CD4-positive, alpha-beta T cell treated with Interleukin-6 for 4 hours (primary cell): ENCODE results near the gene MIEF2.
"Not testable (repeated sequence)": the region's sequence is repeated elsewhere in the genome, so short reads cannot be mapped to it uniquely, and the experiment has no call there.

ENCODE experiments used
- DNase-seq: peaks from one replicate; pipeline ENCODE4 v3.0.0-alpha.2; 2020; ENCODE audit warnings: mixed read lengths

MIEF2 gene

DNA sequence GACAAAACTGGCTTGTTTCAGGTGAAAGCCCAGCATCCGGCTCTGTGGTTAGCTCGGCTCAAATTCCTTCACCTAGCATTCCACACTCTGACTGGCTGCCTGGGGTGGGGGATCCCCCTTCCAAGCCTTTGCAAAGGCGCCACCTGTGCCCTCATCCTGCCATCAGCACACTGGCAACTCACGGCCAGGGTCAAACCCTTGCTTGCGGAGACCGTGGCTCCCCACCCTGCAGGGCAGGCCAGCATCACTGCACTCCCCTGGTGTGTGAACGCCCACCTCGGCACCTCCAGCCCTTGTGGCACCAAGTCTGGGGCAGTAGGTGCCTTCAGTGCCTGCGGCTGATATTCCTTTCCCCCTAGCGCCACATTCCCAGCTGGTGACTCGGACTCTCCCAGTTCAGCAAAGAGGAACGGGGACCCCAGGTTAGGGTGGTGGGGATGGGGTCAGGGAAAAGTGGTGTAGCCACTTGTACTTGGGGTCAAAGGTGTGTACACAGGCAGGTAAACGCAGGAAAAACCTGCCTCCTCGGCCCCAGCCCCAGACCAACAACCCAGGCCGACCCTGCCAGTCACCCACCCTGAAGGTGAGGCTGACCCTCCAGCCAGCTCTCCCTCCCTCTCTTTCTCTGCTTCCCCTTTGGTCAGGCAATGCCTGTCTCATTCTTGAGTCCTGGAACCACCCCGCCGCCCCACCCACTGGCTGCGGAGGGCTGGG is 3.0 kb upstream of the MIEF2 start:
- DNase-seq: peak; percentile 26

DNA sequence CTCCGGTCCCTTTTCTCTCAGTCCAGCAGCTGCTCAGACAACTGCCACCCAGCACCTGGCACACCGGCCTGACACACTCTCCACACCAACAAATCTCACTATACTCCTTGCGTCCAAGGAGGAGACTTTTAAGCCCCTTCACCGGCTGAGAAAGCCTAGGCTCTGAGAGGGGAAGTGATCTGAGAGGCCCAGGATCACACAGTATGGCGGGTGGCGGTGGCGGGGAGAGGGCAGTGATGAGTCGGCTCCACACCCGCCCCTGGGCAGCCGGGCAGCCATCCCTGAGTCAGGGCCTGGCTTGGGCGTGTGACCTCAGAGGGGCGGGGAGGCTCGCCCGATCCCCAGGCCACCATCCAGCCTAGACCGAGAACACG is 2.5 kb upstream of the MIEF2 start:
- DNase-seq: peak; percentile 56

DNA sequence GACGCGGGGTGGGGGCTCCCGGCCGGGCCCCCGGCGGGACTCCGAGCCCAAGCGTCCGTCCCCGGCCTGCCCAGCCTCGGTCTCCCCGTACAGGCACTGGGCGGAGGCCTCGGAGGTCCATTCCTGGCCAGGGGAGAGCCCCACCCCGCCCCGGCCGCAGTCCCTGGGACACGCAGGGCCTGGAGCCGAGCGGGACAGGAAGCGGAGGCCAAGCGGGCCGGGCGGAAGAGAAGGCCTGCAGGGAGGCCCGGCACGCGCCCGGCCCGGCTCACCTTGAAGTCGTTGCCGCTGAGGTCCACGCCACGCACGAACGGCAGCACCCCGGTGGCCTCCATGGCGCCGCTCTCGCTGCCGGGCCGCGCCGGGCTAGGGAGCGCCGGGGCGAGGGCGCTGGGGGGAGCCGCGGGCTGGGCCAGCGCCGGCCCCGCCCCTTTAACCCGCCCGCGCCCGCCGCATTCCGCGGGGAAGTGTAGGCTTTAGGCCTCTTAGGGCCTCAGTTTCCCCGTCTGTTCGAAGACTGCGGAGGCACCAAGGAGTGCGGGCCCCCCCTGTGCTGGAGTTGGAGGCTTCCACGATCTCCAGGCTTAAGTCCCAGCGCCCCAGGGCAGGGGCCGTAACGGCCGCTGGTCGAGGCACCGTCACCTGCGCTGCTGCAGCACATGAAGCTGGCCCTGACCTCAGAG is 2.0 kb upstream of the MIEF2 start, which contains the start of gene FLII:
TSS of gene FLII (minus strand) at position 383 of the 683 bp plus-strand sequence. CDS start at position 335, 48 bp downstream.
- peak; percentile 65 for DNase-seq

DNA sequence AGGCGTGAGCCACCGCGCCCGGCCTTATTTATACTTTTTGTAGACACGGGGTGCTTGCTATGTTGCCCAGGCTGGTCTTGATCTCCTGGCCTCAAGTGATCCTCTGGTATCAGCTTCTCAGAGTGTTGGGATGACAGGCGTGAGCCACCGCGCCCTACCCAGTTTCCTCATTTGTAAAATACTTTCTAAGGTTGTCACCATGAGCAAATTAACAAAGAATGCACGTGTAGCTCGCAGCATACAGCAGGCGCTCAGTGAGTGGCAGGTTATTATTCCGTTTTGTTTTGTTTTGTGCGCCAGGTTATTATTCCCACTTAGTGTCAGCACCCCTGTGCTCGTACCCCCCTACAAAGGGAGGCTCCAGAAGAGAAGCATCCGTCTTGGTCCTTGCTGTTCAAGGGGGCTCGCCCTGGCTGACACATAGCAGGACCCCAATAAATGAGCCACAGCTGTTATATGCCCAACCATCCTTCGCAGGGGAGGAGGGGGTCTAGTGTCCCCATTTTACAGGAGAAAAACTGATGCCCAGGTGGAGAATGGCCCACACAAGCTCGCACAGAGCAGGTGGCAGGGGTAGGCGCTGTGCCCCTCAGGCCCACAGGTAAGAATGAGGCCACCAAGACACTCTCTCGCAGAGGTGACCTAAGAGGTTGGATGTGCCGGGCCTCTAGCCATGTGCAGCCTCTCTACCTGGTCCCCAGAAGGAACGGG is 686 bp upstream of the MIEF2 start:
- DNase-seq: no peak

DNA sequence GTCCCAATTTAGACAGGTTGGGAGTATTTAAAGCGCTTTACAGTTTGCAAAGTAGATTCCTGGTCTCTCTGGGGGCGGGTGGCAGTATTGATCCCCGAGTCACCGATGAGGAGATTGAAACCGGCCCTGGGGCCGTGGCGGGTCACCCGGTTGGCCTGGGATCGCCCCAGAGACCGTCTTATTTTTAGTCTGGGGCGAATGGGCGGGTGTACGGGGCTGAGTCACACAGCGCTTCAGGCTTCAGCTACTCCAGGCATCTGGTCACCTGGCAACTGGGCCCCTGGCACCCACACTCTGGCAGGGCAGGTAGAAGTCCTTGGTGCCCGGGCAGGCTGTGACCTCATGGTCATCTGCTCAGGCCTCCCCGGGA is 669 bp downstream of the MIEF2 start:
- peak; percentile 43 for DNase-seq

DNA sequence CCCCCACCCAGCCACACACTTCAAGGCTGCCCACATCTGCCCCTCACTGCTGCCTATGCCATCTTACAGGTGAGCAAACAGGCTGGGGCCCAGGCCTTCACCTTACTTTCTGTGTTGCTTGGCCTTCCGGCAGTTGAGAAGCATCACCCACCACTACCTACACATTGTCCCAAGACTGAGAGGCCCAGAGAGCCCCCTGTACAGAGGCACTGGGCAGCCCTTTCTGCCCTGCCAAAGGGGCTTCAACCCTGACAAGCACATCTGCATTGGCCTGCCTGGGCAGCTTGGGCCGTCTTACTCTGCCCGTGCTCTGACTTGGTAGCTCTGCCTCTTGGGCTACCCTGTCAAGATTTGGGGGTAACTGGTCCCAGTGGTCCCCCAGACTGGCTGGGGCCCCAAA is 1.2 kb downstream of the MIEF2 start:
- no peak for DNase-seq

DNA sequence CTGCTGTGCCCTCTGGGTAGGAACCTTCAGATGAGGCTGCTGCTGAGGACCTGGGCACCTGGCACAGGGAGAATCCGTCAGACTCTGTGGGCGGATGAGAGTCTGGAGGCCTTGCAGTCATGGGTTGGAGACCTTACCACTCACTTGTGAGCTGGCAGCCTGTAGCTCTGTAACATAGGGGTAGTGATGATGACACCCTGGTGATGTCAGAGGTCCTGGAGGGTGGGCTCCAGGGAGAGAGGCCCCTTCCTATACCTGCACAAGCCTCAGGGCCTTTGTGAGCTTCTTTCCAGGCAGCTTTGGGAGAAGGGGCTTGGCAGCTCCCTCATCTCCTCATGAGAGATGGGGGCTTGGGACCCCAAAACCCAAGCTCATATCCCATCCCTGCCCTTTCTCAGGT is 1.6 kb downstream of the MIEF2 start:
- no peak for DNase-seq

DNA sequence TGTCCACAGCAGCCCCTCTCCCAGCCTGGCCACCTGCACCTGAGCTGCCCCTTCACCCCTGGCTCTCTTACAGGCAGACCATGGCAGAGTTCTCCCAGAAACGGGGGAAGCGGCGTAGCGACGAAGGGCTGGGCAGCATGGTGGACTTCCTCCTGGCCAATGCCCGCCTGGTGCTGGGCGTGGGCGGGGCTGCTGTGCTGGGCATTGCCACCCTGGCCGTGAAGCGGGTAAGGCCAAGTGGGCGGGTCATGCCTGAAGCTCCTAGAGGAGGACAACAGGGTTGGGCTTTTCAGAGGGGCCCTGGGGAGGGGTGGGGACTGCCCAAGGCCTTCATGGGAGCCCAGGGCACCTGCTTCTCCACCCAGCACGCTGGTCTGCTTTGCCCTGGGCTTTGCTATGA is 2.2 kb downstream of the MIEF2 start:
- no peak for DNase-seq

DNA sequence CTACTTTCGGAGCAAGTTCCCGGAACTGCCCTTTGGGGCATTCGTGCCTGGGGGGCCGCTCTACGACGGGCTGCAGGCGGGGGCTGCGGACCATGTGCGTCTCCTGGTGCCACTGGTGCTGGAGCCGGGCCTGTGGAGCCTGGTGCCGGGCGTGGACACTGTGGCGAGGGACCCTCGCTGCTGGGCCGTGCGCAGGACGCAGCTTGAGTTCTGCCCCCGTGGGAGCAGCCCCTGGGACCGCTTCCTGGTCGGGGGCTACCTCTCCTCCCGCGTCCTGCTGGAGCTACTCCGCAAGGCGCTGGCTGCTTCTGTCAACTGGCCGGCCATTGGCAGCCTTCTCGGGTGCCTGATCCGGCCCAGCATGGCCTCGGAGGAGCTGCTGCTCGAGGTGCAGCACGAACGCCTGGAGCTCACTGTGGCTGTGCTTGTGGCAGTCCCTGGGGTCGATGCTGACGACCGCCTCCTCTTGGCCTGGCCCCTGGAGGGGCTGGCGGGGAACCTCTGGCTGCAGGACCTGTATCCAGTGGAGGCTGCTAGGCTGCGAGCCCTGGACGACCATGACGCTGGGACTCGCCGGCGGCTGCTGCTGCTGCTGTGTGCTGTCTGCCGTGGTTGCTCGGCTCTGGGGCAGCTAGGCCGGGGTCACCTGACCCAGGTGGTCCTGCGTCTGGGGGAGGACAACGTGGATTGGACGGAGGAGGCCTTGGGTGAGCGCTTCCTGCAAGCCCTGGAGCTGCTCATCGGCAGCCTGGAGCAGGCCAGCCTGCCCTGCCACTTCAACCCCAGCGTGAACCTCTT is 3.6 kb downstream of the MIEF2 start:
- no peak for DNase-seq

DNA sequence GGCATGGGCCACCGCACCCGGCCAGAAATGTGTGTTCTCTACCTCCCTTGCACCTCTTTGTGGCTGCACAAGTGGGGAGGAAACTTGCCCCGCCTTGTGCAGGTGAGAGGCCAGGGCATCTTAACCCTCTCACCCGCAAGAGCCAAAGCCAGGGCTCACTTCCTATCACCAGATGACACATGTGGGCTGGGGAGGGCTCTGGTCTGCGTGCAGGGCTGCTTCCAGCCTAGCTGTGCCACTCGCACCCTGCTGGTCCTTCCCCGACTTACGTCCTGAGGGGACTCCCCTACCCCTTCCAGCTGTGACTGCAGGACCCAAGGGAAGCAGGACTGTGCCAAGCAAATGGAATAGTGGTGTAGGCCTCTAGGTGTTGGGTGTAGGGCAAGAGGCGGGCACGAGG is 6.9 kb downstream of the MIEF2 start:
- DNase-seq: no peak

DNA sequence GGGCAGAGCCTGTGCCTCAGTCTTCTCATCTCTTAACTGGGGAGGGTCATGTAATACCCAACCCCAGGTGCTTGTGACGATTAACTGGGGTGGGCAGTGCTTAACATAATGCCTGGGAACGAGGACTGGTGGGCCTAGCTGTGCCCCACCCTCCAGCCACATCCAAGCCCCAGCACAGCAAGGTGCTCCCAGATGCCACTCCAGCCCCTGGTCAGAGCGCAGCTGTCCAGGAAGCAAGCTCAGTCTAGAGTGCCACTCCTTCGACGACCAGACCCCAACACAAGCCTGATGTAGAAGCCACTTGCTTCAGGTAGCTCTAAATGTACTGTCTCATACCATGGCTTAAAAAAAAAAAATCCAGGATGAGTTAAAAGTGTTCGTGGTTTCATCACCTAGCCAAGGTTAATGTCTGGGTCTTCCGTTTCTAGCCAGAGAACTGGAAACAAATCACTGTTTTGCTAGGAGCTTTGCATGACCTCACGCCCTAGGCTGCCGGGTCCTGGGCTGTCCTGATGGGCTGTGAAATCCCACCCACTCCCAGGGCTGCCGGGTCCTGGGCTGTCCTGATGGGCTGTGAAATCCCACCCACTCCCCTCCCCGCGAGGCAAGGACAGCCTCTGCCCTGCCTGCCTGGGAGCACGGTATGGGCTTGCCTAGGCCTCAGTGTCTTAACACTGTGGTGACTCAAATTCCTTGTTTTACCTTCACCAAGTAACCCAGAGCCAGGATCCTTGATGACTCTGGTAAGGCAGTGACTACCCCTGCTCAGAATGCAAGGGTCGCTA is 7.7 kb downstream of the MIEF2 start:
- no peak for DNase-seq

DNA sequence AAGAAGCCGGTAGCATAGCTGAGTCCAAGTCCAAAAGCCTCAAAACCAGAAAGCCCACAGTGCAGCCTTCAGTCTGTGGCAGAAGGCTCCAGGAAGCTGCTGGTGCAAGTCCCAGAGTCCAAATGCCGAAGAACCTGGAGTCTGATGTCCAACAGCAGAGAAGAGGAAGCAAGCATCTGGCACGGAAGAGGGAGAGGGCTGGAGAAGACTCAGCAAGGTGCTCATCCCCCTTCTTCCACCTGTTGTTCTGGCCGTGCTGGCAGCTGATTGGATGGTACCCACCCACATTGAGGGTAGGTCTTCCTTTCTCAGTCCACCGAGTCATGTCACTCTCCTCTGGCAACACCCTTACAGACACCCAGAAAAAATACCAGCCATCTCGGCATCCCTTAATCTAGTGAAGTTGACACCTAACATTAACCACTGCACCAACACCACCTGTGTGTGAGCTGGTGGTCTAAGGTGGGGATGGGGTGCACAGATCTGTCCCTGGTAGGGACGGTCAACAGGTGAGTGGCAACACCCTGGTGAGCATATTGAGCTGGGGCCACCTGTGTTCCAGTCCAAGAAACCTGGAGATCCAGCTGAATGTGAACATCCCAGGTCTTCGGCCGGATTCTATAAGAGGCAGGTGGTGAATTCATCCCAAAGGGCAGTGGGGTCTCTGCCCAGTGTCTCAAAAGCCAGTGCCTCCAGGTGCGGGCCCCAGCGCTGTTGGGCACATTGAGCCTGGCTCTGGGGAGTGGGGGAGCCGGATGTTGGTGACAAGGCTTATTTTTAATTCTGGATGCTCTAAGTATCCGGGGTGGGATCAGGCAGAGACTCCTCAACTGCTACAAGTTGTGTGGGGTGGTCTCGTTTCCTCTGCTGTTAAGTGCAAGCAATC is 9.8 kb downstream of the MIEF2 start:
- DNase-seq: no peak

DNA sequence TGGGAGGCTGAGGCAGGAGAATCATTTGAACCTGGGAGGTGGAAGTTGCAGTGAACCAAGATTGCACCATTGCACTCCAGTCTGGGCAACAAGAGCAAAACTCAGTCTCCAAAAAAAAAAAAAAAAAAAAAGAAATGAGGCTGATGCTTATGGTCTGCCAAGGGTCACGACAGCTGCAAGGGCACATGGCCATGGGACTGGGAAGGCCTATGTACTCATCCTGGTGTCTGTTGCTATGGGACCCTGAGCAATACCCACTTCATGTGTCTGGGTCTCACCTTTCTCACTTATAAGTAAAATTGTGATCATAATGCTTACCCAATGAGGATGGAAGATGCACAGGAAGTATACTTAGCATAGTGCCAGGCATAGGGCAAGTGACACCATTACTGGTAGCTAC is 16.6 kb downstream of the MIEF2 start:
- DNase-seq: no peak

DNA sequence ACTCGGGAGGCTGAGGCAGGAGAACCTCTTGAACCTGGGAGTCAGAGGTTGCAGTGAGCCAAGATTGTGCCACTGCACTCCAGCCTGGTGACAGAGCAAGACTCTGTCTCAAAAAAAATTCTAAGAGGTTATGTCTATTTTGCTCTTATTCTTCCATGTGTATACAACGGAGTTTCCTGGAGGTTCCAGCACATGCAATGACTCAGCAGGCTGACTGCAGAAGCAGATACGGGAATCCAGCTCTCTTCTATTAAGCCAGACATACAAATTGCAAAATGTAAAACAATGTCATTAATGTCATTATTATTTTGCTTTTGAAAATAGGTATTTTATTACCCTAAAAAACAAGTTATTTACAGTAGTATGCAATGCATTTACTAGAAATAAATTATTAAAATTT is 18.4 kb downstream of the MIEF2 start:
- DNase-seq: no peak

DNA sequence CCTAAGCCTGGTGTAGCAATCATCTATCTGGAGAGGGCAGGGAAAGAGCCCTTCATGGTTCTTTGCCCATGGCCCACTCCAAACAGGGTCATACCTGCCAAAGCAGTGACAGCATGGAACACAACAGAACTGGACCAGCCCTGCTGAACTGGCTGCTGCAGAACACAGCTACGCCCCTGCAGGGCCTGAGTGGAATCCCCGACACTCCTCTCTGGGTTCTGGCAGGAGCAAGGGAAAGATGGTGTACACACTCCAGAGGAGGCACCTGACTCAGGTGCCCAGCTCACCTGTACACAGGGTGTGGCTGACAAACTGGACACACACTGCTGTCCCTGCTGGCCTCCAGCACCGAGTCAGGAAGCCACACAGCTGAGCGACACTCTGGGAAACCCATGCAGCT is 19.8 kb downstream of the MIEF2 start:
- no peak for DNase-seq

DNA sequence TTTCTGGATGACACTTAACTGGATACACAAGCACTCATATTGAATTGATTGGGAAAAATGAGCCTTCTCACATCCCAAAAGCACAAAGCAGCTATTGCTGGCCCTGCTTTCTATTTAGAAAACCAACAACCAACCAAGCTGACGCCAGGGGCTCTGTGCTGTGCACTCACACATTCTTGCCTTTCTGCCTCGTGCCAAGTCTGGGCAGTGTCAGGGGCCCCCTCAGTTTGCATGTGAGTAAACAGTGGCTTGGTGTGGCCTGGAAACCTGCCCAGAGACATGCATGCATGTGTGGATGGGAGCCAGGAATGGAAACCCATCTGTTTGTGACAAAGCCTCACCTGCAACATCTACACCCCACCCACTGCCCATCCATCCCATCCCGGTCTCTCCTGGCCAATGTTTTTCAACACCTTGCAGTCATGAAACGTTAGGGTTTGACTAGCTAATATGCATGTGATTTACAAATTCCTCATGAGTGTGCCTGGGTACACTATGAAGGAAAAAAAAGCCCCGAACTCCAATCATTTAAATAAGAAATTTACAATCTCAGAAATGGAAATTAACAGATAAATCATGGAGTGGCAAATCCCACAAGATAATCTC is 20.4 kb downstream of the MIEF2 start:
- no peak for DNase-seq

DNA sequence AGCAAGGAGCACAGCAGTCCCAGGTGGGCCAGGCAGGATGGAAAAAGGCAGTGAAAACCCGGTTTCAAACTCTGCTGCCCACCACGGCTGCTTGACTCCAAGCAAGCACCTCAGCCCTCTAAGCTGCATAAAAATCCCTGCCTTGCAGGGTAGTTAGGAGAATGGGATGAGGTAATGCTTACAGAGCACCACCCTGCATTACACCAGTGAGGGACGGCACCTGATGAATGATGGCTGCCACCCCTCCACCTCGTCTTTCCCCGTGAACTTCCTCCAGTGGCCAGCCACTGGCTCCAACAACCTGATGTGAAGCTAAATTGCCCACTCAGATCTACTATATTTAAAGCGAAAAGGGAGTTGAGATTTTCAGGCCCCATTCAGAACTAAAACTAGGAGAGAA is 21.3 kb downstream of the MIEF2 start:
- no peak for DNase-seq

DNA sequence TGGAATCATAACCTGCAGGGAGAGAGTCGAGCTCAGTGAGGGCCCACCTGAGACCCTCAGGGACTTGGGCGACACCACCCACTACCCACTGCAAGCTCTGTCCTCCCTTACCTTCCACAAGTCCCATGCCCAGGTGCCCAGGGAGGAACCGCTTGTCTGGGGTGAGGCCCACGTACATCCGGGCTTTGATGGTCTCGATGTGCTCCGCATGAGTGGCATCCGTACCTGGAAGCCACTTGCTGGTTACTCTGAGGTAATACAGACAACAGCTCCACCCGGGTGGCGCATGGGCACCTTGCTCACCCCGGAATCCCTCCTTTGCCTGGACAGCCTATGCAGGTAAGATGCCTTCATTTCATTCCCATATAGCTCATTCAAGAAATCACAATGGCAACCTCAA is 24.8 kb downstream of the MIEF2 start:
- no peak for DNase-seq

DNA sequence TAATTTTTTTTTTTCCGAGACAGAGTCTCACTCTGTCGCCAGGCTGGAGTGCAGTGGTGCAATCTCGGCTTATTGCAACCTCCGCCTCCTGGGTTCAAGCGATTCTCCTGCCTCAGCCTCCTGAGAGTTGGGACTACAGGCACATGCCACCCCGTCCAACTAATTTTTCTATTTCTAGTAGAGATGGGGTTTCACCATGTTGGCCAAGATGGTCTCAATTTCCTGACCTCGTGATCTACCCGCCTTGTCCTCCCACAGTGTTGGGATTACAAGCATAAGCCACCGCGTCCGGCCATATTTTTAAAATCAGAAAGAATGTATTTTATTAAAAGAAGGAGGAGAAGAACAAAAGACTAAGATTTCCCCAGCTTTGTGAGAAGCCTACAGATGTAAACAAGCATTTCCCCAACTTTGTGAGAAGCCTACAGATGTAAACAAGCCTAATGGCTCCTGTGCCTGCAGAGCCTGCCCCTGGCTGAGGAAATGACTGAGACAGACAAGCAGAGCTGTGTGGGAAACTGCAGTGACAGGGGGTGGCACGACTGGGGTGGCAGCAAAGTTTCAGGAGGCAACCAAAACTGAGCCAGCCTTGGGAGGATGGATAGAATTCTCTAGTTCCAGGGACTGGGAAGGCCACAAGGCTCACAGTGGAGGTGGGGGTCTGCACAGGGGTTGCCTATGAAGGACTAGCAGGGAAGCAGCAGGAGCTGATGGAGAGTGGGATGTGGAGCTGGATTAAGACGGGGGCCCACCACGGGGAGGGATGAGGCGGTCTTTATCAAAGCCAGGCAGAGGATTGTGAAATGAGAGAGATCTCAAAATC is 31.5 kb downstream of the MIEF2 start:
- no peak for DNase-seq

DNA sequence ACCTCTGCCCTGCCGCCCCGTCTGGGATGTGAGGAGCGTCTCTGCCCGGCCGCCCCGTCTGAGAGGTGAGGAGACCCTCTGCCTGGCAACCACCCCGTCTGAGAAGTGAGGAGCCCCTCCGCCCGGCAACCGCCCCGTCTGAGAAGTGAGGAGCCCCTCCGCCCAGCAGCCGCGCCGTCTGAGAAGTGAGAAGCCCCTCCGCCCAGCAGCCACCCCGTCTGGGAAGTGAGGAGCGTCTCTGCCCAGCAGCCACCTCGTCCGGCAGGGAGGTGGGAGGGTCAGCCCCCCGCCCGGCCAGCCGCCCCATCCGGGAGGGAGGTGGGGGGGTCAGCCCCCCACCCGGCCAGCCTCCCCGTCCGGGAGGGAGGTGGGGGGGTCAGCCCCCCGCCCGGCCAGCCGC is 37.6 kb downstream of the MIEF2 start:
- not testable (repeated sequence) for DNase-seq
